GM12878 (cell line): ENCODE results near the gene NOS3. TPM values are rescaled to one million over a fixed set of nuclear protein-coding genes. Genes with fewer than 3 reads are reported as not detected.

ENCODE experiments used
- ATAC-seq: fragments of 200-7000 bp; cut with Tn5 transposase; 3 replicates; pipeline ENCODE4 v1.9.1; 2020; ENCODE audit warnings: mild to moderate bottlenecking, moderate library complexity
- BruUV-seq: library from RNA; stranded (reverse); fragments of 400-500 nt; replicated peaks from 2 replicates; lab custom pipeline; 2021; lab: Mats Ljungman, UMichigan
- CTCF ChIA-PET: fragments of 300-600 bp; sonication (Branson Sonifier 250); formaldehyde crosslinking; extraction: SDS; loops from one replicate; lab custom pipeline; 2021; ENCODE audit warnings: inconsistent platforms; lab: Yijun Ruan, JAX
- POLR2A ChIA-PET: fragments of 350-600 bp; formaldehyde crosslinking; extraction: SDS; loops from one replicate; lab custom pipeline; 2021; ENCODE audit warnings: inconsistent platforms; lab: Charles Lee
- RAD21 ChIA-PET: fragments of 300-600 bp; sonication (Branson Sonifier 250); formaldehyde crosslinking; loops from one replicate; lab custom pipeline; 2023; ENCODE audit warnings: antibody characterized with exemption; ENCODE audit not compliant: unreplicated experiment; lab: Charles Lee
- SMC1A ChIA-PET: fragments of 300-600 bp; sonication (Branson Sonifier 250); formaldehyde crosslinking; loops from one replicate; lab custom pipeline; 2023; ENCODE audit not compliant: unreplicated experiment, uncharacterized antibody; lab: Charles Lee
- DNase-seq: peaks from one replicate; pipeline ENCODE4 v3.0.0-alpha.2; 2011; ENCODE audit warnings: low read depth, low spot score
- FAIRE-seq: peaks from 3 replicates; lab custom pipeline; 2011; peaks lifted over from hg19 to GRCh38; lab: Jason Lieb, UNC
- H2AFZ ChIP-seq: 2 replicates; pipeline ENCODE4 v1.6.0; 2011; ENCODE audit warnings: low read depth, low read length, control low read depth; ENCODE audit not compliant: control insufficient read depth
- H3K27ac ChIP-seq: 2 replicates; pipeline ENCODE4 v1.5.1; 2011; ENCODE audit warnings: control low read depth; ENCODE audit not compliant: control insufficient read depth, insufficient read depth
- H3K27me3 ChIP-seq, 2 experiments: replicated peaks in 1 of 2; 2 replicates each; pipeline versions ENCODE4 v1.6.0 to v1.6.1; 2011; ENCODE audit warnings: low read length in 1 of 2; ENCODE audit not compliant: control insufficient read depth in 2 of 2, insufficient read depth in 2 of 2
- H3K36me3 ChIP-seq, 2 experiments: 2 replicates each; pipeline ENCODE4 v1.5.1; 2011; ENCODE audit warnings: low read length in 1 of 2; ENCODE audit not compliant: control insufficient read depth in 2 of 2, insufficient read depth in 2 of 2
- H3K4me1 ChIP-seq: 2 replicates; pipeline ENCODE4 v1.6.1; 2011; ENCODE audit warnings: mild to moderate bottlenecking, low read length, moderate library complexity, mixed read lengths; ENCODE audit not compliant: control insufficient read depth, insufficient read depth
- H3K4me2 ChIP-seq: 2 replicates; pipeline ENCODE4 v1.6.0; 2011; ENCODE audit warnings: control low read depth; ENCODE audit not compliant: control insufficient read depth, insufficient read depth
- H3K4me3 ChIP-seq: fragments of 200-600 bp; sonication (generic); 2 replicates; pipeline ENCODE4 v1.5.1; 2016
- H3K79me2 ChIP-seq: 2 replicates; pipeline ENCODE4 v1.6.0; 2011; ENCODE audit warnings: low read length; ENCODE audit not compliant: control insufficient read depth, insufficient read depth
- H3K9ac ChIP-seq: 2 replicates; pipeline ENCODE4 v1.8.0; 2011; ENCODE audit warnings: low read length, control low read depth, mixed read lengths; ENCODE audit not compliant: control insufficient read depth, insufficient read depth
- H3K9me3 ChIP-seq: replicated peaks from 3 replicates; pipeline ENCODE4 v1.5.1; 2011; ENCODE audit warnings: mild to moderate bottlenecking, low read length; ENCODE audit not compliant: control insufficient read depth, insufficient read depth
- H4K20me1 ChIP-seq: 2 replicates; pipeline ENCODE4 v1.6.0; 2011; ENCODE audit not compliant: control insufficient read depth, insufficient read depth
- CBX3 ChIP-seq: fragments of 200-600 bp; sonication (generic); IDR thresholded peaks from 2 replicates; pipeline ENCODE4 v1.6.1; 2016; ENCODE audit warnings: low read depth, borderline replicate concordance
- CEBPB ChIP-seq, 2 experiments: fragments of 150-350 bp in 1 of 2; IDR thresholded peaks; 2 replicates each; pipeline ENCODE4 v1.6.1; 2012 to 2014; ENCODE audit warnings: low read depth in 2 of 2, low read length in 2 of 2, borderline replicate concordance in 1 of 2, inconsistent platforms in 1 of 2
- CREB1 ChIP-seq: IDR thresholded peaks from 2 replicates; pipeline ENCODE4 v1.6.1; 2012; ENCODE audit warnings: low read depth, mild to moderate bottlenecking, inconsistent platforms
- MEF2B ChIP-seq: fragments of 450-650 bp; IDR thresholded peaks from 2 replicates; pipeline ENCODE4 v1.6.1; 2018; ENCODE audit warnings: mild to moderate bottlenecking, moderate library complexity; ENCODE audit not compliant: partially characterized antibody, poor library complexity, severe bottlenecking
- MTA2 ChIP-seq: fragments of 450-650 bp; IDR thresholded peaks from 2 replicates; pipeline ENCODE4 v1.6.1; 2016; ENCODE audit warnings: low read depth, mild to moderate bottlenecking, moderate library complexity
- NR2F1 ChIP-seq: fragments of 450-650 bp; conservative IDR thresholded peaks from 2 replicates; pipeline ENCODE4 v1.6.1; 2017; ENCODE audit warnings: mild to moderate bottlenecking
- RCOR1 ChIP-seq: conservative IDR thresholded peaks from 2 replicates; pipeline ENCODE4 v1.6.1; 2012; ENCODE audit warnings: low read depth, low read length, improper control_type of control experiment
- RELB ChIP-seq: fragments of 450-650 bp; IDR thresholded peaks from 2 replicates; pipeline ENCODE4 v1.6.1; 2017; ENCODE audit warnings: low read depth, mild to moderate bottlenecking, moderate library complexity
- TCF7 ChIP-seq: IDR thresholded peaks from 2 replicates; pipeline ENCODE4 v1.6.1; 2014; ENCODE audit warnings: antibody characterized with exemption, borderline replicate concordance
- ZBED1 ChIP-seq: IDR thresholded peaks from 2 replicates; pipeline ENCODE4 v1.6.1; 2016; ENCODE audit warnings: borderline replicate concordance
- ZNF622 ChIP-seq: fragments of 450-650 bp; IDR thresholded peaks from 2 replicates; pipeline ENCODE4 v1.6.1; 2017; ENCODE audit warnings: mild to moderate bottlenecking, inconsistent platforms
- WGBS: methylation state at CpG from one replicate; pipeline ENCODE4 v1.1.6; 2016; ENCODE audit warnings: low lambda C conversion rate; ENCODE audit not compliant: insufficient replicate concordance, insufficient coverage; ENCODE audit errors: missing lambda C conversion rate; 5-methylcytosine and 5-hydroxymethylcytosine counted together
- in situ Hi-C: fragments of 300-500 bp; cut with MboI; formaldehyde crosslinking; loops from 9 replicates; pipeline ENCODE4 v1.14.3; 2018; ENCODE audit warnings: mixed read lengths
- intact Hi-C: fragments of 100-400 bp; cut with micrococcal nuclease; formaldehyde crosslinking; loops from one replicate; pipeline ENCODE4 v1.14.2; 2022; ENCODE audit not compliant: unreplicated experiment
- polyA plus RNA-seq, 11 experiments: library from polyadenylated mRNA; depleted of rRNA in 4 of 11; unstranded in 6 of 11; stranded (reverse) in 5 of 11; fragments of >200 nt; fragmentation: Nextera tagmentation in 4 of 11; fragmentation: Illumina TruSeq in 1 of 11; extraction: Ambion mirVana in 4 of 11; extraction: Trizol in 1 of 11; gene quantifications; 1 replicate in 1 of 11; 2 replicates in 10 of 11; pipeline versions ENCODE4 v1.2.1 to v1.2.3, GENCODE V29; 2011 to 2016; ENCODE audit warnings: inconsistent platforms in 2 of 11, missing spikeins in 2 of 11, low read depth in 1 of 11
- total RNA-seq, 4 experiments: library from RNA; depleted of rRNA in 3 of 4; stranded (reverse); fragments of >200 nt in 3 of 4; fragmentation: Illumina TruSeq in 1 of 4; extraction: Trizol in 1 of 4; gene quantifications; 2 replicates each; pipeline versions ENCODE4 v1.2.1 to v1.2.3, GENCODE V29; 2013 to 2021
- TF ChIP-seq, protein P1 (sequence below): fragments of 450-650 bp; formaldehyde crosslinking; IDR thresholded peaks from 2 replicates; pipeline ENCODE4 v1.4.0; 2020; ENCODE audit warnings: mild to moderate bottlenecking, moderate library complexity
- TF ChIP-seq, protein P2 (sequence below): IDR thresholded peaks from 2 replicates; pipeline ENCODE4 v1.6.1; 2011; ENCODE audit warnings: borderline replicate concordance, low read depth, mild to moderate bottlenecking, moderate library complexity, mixed read lengths, low read length; ENCODE audit not compliant: insufficient read depth; ENCODE audit errors: extremely low read length

NOS3 gene
- total and polyA plus RNA-seq, 10 of the 15 experiments (the other 5 are each of a cell fraction or from before 2014, with no cell fraction given), result 0.06 to 0.92 (median 0.30) TPM; not detected in 3

DNA sequence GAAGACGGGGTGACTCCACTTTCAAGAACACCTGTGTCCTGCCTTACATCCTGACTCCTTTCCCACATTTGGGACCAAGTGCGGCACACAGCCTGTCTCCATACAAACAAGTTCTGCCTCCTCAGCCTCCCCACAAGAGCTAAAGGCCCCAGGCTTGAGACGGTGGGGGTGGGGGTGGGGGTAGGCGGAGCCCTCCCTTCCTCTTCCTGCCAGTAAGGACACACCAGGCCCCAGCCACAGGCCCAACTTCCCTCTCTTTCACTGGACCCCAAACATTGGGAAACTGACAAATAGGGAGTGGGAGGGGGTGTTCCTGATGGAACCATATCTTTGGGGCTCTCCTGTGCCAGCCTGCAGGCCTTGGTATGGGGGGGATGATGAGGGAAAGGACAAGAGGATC, 62.3 kb downstream of the NOS3 start:
- intact Hi-C loops, result no loop called here

DNA sequence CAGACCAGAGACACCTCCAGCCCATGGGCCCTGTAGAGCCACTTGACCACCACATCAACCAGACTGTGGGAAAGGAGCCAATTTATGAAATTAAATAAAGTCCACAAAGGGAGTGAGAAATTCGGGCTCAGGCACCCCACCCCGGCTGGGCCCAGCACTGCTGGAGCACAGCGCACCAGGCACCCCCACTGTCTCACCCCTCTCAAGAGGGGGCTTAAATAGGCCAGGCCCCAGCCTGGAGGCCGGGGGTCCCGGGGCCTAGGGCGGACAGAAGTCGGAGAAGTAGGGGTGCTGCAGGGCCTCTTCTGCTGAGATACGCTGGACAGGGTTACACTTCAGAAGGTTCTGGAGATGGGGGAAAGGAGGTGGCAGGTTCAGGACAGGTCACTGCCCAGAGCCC, 62.9 kb downstream of the NOS3 start:
- H3K27me3 ChIP-seq, result no peaks in the 10 kb centered on the region; a peak in 1 of 4 replicates
- ChIA-PET POLR2A (no interaction called here), RAD21 (no interaction called here), SMC1A (no interaction called here), CTCF (no interaction called here)
- H3K4me3 ChIP-seq, result no peak overlapping the region
- BruUV-seq, result no TSS peak
- H3K4me1 ChIP-seq, result peaks cover 12% of the 10 kb centered on the region
- 82% methylated on average over 8 of the region's 8 CpGs for WGBS
- peaks cover 2% of the 10 kb centered on the region for H3K79me2 ChIP-seq
- DNase-seq (no peak), FAIRE-seq (no peak), ATAC-seq (no peak)
- H3K9ac ChIP-seq, result no peak overlapping the region
- intact Hi-C loops, result no loop called here
- no peaks in the 10 kb centered on the region for H4K20me1 ChIP-seq
- no peak overlapping the region for H3K4me2 ChIP-seq
- H3K36me3 ChIP-seq, result no peaks in the 10 kb centered on the region
- no peak overlapping the region for H2AFZ ChIP-seq
- H3K9me3 ChIP-seq, result no peaks in the 10 kb centered on the region
- in situ Hi-C loops, result no loop called here
- H3K27ac ChIP-seq, result no peak overlapping the region
- TF ChIP-seq ZBED1 (no peak), RCOR1 (no peak), CBX3 (no peak), ZNF622 (no peak), CREB1 (no peak), RELB (no peak), MEF2B (no peak), CEBPB (IDR thresholded peaks at IDR 0.05; ENCODE audit: borderline replicate concordance in 1 of 2, low read depth in 2 of 2, low read length in 2 of 2) (no peak), TCF7 (no peak)
- TF ChIP-seq, protein P1, sequence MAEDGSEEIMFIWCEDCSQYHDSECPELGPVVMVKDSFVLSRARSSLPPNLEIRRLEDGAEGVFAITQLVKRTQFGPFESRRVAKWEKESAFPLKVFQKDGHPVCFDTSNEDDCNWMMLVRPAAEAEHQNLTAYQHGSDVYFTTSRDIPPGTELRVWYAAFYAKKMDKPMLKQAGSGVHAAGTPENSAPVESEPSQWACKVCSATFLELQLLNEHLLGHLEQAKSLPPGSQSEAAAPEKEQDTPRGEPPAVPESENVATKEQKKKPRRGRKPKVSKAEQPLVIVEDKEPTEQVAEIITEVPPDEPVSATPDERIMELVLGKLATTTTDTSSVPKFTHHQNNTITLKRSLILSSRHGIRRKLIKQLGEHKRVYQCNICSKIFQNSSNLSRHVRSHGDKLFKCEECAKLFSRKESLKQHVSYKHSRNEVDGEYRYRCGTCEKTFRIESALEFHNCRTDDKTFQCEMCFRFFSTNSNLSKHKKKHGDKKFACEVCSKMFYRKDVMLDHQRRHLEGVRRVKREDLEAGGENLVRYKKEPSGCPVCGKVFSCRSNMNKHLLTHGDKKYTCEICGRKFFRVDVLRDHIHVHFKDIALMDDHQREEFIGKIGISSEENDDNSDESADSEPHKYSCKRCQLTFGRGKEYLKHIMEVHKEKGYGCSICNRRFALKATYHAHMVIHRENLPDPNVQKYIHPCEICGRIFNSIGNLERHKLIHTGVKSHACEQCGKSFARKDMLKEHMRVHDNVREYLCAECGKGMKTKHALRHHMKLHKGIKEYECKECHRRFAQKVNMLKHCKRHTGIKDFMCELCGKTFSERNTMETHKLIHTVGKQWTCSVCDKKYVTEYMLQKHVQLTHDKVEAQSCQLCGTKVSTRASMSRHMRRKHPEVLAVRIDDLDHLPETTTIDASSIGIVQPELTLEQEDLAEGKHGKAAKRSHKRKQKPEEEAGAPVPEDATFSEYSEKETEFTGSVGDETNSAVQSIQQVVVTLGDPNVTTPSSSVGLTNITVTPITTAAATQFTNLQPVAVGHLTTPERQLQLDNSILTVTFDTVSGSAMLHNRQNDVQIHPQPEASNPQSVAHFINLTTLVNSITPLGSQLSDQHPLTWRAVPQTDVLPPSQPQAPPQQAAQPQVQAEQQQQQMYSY (CRISPR knock-in tag), result no peak
- TF ChIP-seq, protein P2, sequence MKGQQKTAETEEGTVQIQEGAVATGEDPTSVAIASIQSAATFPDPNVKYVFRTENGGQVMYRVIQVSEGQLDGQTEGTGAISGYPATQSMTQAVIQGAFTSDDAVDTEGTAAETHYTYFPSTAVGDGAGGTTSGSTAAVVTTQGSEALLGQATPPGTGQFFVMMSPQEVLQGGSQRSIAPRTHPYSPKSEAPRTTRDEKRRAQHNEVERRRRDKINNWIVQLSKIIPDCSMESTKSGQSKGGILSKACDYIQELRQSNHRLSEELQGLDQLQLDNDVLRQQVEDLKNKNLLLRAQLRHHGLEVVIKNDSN, result no peak

More for the DNA sequence above, 62.3 kb downstream of the NOS3 start:
- H3K4me1 ChIP-seq, result peaks cover 9% of the 10 kb centered on the region
- no TSS peak for BruUV-seq
- ChIA-PET SMC1A (no interaction called here), CTCF (no interaction called here), RAD21 (no interaction called here), POLR2A (no interaction called here)
- ATAC-seq (no peak), FAIRE-seq (no peak), DNase-seq (no peak)
- no peak overlapping the region for H2AFZ ChIP-seq
- H3K9me3 ChIP-seq, result no peaks in the 10 kb centered on the region
- H3K4me3 ChIP-seq, result no peak overlapping the region
- no peak overlapping the region for H3K4me2 ChIP-seq
- in situ Hi-C loops, result no loop called here
- TF ChIP-seq NR2F1 (no peak), MTA2 (no peak)
- H3K79me2 ChIP-seq, result peaks cover 2% of the 10 kb centered on the region; the same call in 1 of the 2 replicates
- no peak overlapping the region for H3K9ac ChIP-seq
- H3K36me3 ChIP-seq, result no peaks in the 10 kb centered on the region
- WGBS, result 74% methylated on average over 4 of the region's 4 CpGs
- no peak overlapping the region for H3K27ac ChIP-seq
- H3K27me3 ChIP-seq, result no peaks in the 10 kb centered on the region; a peak in 1 of 4 replicates
- H4K20me1 ChIP-seq, result no peaks in the 10 kb centered on the region
